ELR (cell line): Measurements from ENCODE around the gene ZMIZ1.

Experiments used
- DNase-seq: peaks from one replicate; pipeline ENCODE4 v3.0.0-alpha.2; 2015; ENCODE audit warnings: low read depth

The ZMIZ1 gene

GRCh38 chr10:79287973-79288723 lies 219.4 kb downstream of the ZMIZ1 start:
- DNase-seq, result no peak

- DNase-seq, result no peak
These were observed 221.0 kb downstream of the ZMIZ1 start for GRCh38 chr10:79289801-79290200.

GRCh38 chr10:79292026-79292766 lies 223.4 kb downstream of the ZMIZ1 start:
- no peak for DNase-seq

GRCh38 chr10:79292891-79293746 lies 224.4 kb downstream of the ZMIZ1 start:
- peak; percentile 50 for DNase-seq

- peak; percentile 88 for DNase-seq
These were observed 225.2 kb downstream of the ZMIZ1 start for GRCh38 chr10:79293841-79294581.

GRCh38 chr10:79295563-79295962 lies 226.8 kb downstream of the ZMIZ1 start:
- peak; percentile 45 for DNase-seq

- no peak for DNase-seq
These were observed 227.7 kb downstream of the ZMIZ1 start for GRCh38 chr10:79296431-79296830.

GRCh38 chr10:79298403-79299244 lies 229.9 kb downstream of the ZMIZ1 start:
- peak; percentile 100 for DNase-seq

- DNase-seq, result peak; percentile 98
These were observed 230.9 kb downstream of the ZMIZ1 start for GRCh38 chr10:79299397-79300241.

GRCh38 chr10:79300711-79301110 lies 231.9 kb downstream of the ZMIZ1 start:
- no peak for DNase-seq

- DNase-seq, result no peak
These were observed 233.2 kb downstream of the ZMIZ1 start for GRCh38 chr10:79301754-79302530.

- DNase-seq, result no peak
These were observed 235.1 kb downstream of the ZMIZ1 start for GRCh38 chr10:79303631-79304478.

GRCh38 chr10:79304479-79305087 lies 235.8 kb downstream of the ZMIZ1 start:
- DNase-seq, result peak; percentile 49

- DNase-seq, result no peak
These were observed 236.7 kb downstream of the ZMIZ1 start for GRCh38 chr10:79305515-79305914.

GRCh38 chr10:79305988-79306387 lies 237.2 kb downstream of the ZMIZ1 start:
- DNase-seq, result no peak

- no peak for DNase-seq
These were observed 238.0 kb downstream of the ZMIZ1 start for GRCh38 chr10:79306644-79307220.

- DNase-seq, result no peak
These were observed 239.2 kb downstream of the ZMIZ1 start for GRCh38 chr10:79308016-79308415.
